ENCODE measurements around the gene HMGCS1. TPM values are rescaled to one million over a fixed set of nuclear protein-coding genes. Genes with fewer than 3 reads are reported as not detected.
"Not testable (repeated sequence)": the region's sequence is repeated elsewhere in the genome, so short reads cannot be mapped to it uniquely, and the experiment has no call there.

The HMGCS1 gene
- polyA plus RNA-seq, 6 donors from 2014 or later = 16.4 to 24.8 (median 19.7) TPM

DNA sequence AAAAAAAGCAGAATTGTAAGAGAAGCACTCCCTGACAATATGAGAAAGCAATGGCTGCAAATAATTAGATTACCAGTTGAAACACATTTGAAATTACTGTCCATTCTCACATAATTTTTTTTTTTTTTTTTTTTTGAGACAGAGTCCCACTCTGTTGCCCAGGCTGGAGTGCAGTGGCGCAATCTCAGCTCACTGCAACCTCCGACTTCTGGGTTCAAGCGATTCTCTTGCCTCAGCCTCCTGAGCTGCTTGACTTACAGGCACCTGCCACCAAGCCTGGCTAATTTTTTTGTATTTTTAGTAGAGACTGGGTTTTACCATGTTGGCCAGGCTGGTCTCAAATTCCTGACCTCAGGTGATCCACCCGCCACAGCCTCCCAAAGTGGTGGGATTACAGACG, 6.3 kb downstream of the HMGCS1 start:
- DNase-seq; ATAC-seq (ENCODE audit: low read depth in 2 of 2); H3K36me3 Mint-ChIP-seq; H3K27me3 Mint-ChIP-seq; H3K4me3 Mint-ChIP-seq; H3K9me3 Mint-ChIP-seq: not testable (repeated sequence)
- H3K27ac Mint-ChIP-seq = peak overlapping the region in 2 of 6 donors; percentile 75 to 83
- H3K4me1 Mint-ChIP-seq = peaks cover 27 to 66% (median 47%) of the 10 kb centered on the region in 3 donors

DNA sequence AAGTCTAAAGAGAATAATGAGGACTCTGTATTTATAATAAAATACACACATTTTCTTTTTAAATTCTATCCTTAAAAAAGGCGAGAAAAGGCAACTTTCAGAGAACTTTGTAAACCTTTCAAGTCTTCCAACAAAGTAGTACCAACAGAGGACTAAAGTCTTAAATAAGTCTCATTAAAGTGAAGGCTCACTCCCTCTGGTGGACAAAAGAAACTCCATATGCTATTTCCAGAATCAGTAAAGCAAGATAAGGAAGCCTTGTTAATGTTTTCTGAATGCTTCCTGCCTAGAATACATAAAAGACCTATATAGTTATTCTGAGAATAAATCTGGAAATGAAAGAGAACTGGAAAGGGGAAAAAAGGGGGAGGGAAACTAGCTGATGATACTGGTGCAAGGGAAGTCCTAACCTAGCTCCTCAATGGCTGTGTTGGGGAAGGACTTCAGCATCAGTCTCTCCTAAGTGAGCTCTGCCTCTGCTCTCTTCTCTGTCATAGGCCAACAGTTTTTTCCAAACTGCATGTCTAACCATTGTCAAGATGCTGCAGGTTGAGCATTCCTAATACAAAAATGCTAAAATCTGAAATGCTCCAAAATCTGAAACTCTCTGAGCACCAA, 7.2 kb downstream of the HMGCS1 start:
- Mint-ChIP-seq H3K27me3 (no peaks in the 10 kb centered on the region), H3K36me3 (peaks cover 0 to 2% of the 10 kb centered on the region in 2 donors), H3K4me3 (peak overlapping the region in 1 of 8 donors; percentile 14), H3K9me3 (no peaks in the 10 kb centered on the region), H3K27ac (peak overlapping the region in 4 of 6 donors; percentile 1 to 55 (median 16)), H3K4me1 (peaks cover 27 to 65% (median 49%) of the 10 kb centered on the region in 3 donors)
- DNase-seq (peak; percentile 41), ATAC-seq (ENCODE audit: low read depth in 2 of 2) (peak; percentile 70 to 79)

DNA sequence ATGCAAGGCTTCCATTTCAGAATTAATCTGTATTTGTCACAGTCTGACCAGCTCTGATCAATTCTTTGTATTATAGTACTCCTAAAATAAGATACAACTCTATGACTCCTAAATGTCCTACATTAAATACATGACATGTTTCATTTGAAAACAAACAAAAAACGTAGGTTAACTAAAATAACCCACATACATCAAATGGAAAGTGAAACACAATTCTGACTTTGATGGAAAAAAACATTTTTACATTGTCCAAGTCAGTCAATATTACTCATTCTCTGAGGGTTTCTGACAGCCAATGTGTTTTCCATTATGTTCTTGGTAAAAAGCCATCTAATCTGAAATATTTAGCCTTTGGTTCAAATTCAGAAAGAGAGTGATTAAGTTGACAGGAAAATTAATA, 8.7 kb downstream of the HMGCS1 start:
- Mint-ChIP-seq H3K27me3 (no peaks in the 10 kb centered on the region), H3K36me3 (peaks cover 0 to 5% of the 10 kb centered on the region in 2 donors), H3K9me3 (no peaks in the 10 kb centered on the region), H3K4me1 (peaks cover 29 to 61% (median 52%) of the 10 kb centered on the region in 3 donors), H3K4me3 (no peak overlapping the region), H3K27ac (peak overlapping the region in 2 of 6 donors; percentile 33 to 43)
- DNase-seq = no peak
- no peak for ATAC-seq (ENCODE audit: low read depth in 2 of 2)

DNA sequence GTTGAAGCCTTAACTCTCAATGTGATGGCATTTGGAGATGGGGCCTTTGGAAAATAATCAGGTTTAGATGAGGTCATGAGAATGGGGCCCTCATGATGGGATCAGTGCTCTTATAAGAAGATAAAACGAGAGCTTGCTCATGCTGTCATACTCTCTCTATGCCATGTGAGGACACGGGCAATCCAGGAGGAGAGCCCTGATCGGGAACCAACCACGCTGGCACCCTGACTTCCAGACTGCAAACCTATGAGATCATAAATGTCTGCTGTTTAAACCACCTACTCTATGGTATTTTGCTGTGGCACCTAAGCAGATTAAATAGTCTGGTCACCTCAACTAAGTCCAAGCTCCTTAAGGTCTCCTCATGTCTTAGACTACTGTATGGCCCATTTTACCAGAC, 10.0 kb downstream of the HMGCS1 start:
- DNase-seq (no peak), ATAC-seq (ENCODE audit: low read depth in 2 of 2) (no peak)
- H3K27ac Mint-ChIP-seq = peak overlapping the region in 3 of 6 donors; percentile 24 to 43 (median 37)
- peaks cover 27 to 52% (median 45%) of the 10 kb centered on the region in 3 donors for H3K4me1 Mint-ChIP-seq
- no peaks in the 10 kb centered on the region for H3K9me3 Mint-ChIP-seq
- H3K36me3 Mint-ChIP-seq = peaks cover 6 to 11% of the 10 kb centered on the region in 2 donors
- H3K4me3 Mint-ChIP-seq = no peak overlapping the region
- no peaks in the 10 kb centered on the region for H3K27me3 Mint-ChIP-seq

DNA sequence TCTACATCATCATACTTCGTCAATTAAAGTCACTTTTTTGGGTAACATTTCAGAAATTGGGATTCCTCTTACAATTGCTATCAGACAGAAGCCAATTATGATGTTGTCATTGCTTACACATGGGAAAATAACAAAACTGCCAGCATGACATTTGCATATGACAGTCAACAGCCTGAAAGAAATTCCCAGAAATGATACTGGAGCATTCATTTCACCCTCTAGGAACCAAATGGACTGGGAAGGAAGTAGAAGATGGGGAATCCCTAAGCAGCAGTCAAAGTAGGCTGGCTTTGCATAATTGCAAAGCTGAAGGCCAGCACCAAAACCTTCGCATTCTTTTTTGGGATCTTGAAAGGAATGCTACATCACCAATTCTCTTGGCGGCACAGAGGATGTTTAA, 10.7 kb downstream of the HMGCS1 start:
- Mint-ChIP-seq H3K4me1 (peaks cover 24 to 47% (median 41%) of the 10 kb centered on the region in 3 donors), H3K27me3 (no peaks in the 10 kb centered on the region), H3K9me3 (no peaks in the 10 kb centered on the region), H3K27ac (peak overlapping the region in 3 of 6 donors; percentile 2 to 36 (median 13)), H3K4me3 (no peak overlapping the region), H3K36me3 (peaks cover 11 to 15% of the 10 kb centered on the region in 2 donors)
- ATAC-seq (ENCODE audit: low read depth in 2 of 2) (no peak), DNase-seq (no peak)

DNA sequence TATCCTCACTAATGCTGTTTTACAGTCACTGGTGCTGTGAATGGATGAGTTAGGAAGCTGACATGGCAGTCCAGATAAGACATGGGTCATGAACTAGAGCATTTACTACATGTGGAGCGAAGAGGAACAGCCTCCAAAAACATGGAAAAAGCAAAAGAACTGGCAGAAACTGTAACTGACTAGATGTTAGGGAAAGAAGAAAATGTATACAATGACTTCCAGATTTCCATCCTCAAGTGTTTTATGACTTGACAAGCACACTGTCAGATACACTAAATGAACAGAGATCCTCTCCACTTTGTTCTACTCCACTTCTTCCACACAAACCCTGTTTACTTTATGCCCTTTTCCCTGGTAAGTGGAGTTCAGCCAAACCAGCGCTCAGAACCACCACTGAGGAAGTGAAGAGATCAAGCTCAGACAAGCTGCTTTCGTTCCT, 11.5 kb downstream of the HMGCS1 start:
- Mint-ChIP-seq H3K9me3 (no peaks in the 10 kb centered on the region), H3K4me3 (no peak overlapping the region), H3K36me3 (peaks cover 14 to 17% of the 10 kb centered on the region in 2 donors), H3K4me1 (peaks cover 24 to 41% (median 39%) of the 10 kb centered on the region in 3 donors), H3K27me3 (no peaks in the 10 kb centered on the region), H3K27ac (peak overlapping the region in 3 of 6 donors; percentile 13 to 54 (median 36))
- no peak for DNase-seq
- no peak for ATAC-seq (ENCODE audit: low read depth in 2 of 2)

DNA sequence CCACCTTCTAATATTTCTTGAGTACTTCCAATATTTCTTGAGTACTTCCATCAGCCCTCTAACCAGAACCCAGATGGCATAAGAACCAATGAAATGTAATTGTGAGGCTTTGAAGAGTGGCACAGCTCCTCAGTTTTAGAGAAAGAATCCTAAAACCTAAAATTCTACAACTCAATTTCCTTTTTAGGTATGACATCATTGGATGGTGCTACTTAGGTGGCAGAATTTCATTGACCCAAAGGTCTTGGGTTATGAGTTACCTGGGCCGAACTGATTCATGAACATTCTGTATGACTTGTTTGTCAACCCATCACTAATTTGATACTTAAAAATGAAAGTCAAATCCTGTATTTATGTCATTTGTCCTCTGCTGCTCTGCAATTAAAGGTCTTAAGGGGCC, 13.1 kb downstream of the HMGCS1 start:
- Mint-ChIP-seq H3K27ac (no peak overlapping the region), H3K27me3 (no peaks in the 10 kb centered on the region), H3K4me3 (no peak overlapping the region), H3K36me3 (peaks cover 18 to 21% of the 10 kb centered on the region in 2 donors), H3K9me3 (no peaks in the 10 kb centered on the region), H3K4me1 (peaks cover 20 to 34% (median 30%) of the 10 kb centered on the region in 3 donors)
- DNase-seq = no peak
- ATAC-seq (ENCODE audit: low read depth in 2 of 2) = no peak

DNA sequence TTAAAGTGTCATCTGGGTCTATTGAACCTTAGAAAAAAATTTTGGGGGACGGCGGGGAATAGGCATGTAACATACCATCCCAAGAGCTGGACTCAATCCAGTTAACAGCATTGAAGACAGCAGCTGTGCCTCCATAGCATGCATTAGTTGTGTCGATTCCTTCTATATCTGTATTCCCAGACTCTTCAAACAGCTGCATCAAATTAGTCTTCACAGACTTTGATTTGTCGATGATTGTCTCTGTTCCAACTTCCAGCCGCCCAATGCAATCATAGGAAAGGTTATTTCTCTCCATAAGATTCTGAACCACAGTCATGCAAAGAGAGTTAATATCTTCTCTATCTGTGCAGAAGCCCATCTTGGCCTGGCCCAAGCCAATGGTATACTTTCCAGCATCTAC, 14.8 kb downstream of the HMGCS1 start:
- Mint-ChIP-seq H3K27ac (no peak overlapping the region), H3K9me3 (no peaks in the 10 kb centered on the region), H3K27me3 (no peaks in the 10 kb centered on the region), H3K4me3 (no peak overlapping the region), H3K4me1 (peaks cover 18 to 27% (median 24%) of the 10 kb centered on the region in 3 donors), H3K36me3 (peaks cover 18 to 21% of the 10 kb centered on the region in 2 donors)
- ATAC-seq (ENCODE audit: low read depth in 2 of 2) (no peak), DNase-seq (no peak)

DNA sequence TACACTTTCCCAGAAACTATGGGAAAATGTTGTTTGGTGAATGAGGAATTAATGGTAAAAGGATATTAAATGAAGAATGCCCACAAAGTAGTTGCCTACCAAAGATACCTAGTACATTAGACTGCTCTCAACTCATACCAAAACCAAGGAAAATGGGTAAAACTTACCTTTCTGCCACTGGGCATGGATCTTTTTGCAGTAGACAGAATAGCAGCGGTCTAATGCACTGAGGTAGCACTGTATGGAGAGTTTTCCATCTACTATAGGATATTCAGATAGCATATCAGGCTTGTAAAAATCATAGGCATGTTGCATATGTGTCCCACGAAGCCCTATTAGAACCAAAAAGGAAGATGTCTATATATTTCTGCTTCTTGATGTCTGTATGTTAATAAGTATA, 16.4 kb downstream of the HMGCS1 start:
- Mint-ChIP-seq H3K4me3 (no peak overlapping the region), H3K9me3 (no peaks in the 10 kb centered on the region), H3K36me3 (peaks cover 18 to 25% of the 10 kb centered on the region in 2 donors), H3K27ac (peak overlapping the region in 1 of 6 donors; percentile 66), H3K27me3 (no peaks in the 10 kb centered on the region), H3K4me1 (peaks cover 10 to 14% (median 11%) of the 10 kb centered on the region in 3 donors)
- DNase-seq (no peak), ATAC-seq (ENCODE audit: low read depth in 2 of 2) (no peak)

DNA sequence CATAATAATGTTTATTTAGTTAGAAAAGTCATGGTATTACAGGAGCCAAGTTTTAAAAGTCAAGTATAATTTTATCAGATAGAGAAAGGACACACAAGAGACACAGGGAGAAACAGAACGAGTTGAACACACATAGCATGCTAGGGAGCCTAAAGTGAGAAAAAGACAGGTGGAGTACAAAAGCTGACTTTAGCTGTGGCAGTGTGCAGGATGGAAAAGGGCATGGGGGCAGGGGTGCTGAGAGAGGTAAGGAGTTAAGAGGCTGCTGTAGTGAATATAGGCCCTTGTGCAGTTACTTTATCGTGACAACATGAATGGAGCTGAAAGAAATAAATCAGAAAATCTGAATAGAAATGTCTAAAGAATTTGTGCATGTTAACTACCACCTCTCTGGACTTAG, 18.0 kb downstream of the HMGCS1 start:
- DNase-seq (no peak), ATAC-seq (ENCODE audit: low read depth in 2 of 2) (no peak)
- Mint-ChIP-seq H3K36me3 (peaks cover 18 to 24% of the 10 kb centered on the region in 2 donors), H3K9me3 (no peaks in the 10 kb centered on the region), H3K4me3 (peak overlapping the region in 1 of 8 donors; percentile 23), H3K4me1 (peaks cover 0 to 3% (median 0%) of the 10 kb centered on the region in 3 donors), H3K27ac (peak overlapping the region in 1 of 6 donors; percentile 33), H3K27me3 (no peaks in the 10 kb centered on the region)

DNA sequence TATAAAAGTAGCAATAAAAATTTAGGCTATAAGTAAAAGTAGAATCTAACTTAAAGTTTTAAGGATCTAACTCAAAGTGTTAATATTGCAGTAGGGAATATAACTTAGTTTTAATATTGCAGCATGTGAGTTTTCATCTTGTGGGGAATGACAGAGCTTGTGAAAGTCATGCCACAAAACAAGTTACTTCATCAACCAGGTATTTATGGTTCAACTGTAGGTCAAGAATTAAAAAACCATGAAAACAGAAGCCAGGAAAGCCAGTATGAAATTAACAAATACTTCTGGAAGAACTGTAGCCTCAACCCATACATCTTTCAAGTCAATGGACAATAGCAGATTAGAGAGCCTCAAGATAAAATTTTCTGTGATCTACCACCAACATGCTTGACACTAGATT, 19.0 kb downstream of the HMGCS1 start:
- Mint-ChIP-seq H3K27ac (peak overlapping the region in 1 of 6 donors; percentile 49), H3K4me3 (no peak overlapping the region), H3K36me3 (peaks cover 22 to 29% of the 10 kb centered on the region in 2 donors), H3K9me3 (no peaks in the 10 kb centered on the region), H3K4me1 (peaks cover 0 to 3% (median 0%) of the 10 kb centered on the region in 3 donors), H3K27me3 (no peaks in the 10 kb centered on the region)
- DNase-seq = no peak
- no peak for ATAC-seq (ENCODE audit: low read depth in 2 of 2)

DNA sequence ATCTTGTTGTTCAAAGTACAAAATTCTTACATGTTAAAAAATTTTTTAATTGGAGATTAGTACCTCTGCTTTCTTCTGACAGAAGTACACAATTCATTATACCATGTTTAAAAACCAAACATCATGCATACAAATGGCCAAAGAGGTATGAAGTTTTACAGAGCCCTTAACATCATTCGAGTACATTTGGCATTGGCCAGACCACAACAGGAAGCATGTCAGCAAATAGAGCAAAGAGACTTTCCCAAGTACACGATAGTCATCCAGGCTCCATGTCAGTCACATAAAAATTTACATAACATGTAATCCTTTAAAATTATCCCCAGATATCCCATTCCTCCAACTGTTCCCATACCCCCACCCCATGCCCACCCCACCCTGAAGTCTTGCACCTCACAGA, 22.5 kb downstream of the HMGCS1 start:
- Mint-ChIP-seq H3K4me3 (no peak overlapping the region), H3K9me3 (no peaks in the 10 kb centered on the region)

DNA sequence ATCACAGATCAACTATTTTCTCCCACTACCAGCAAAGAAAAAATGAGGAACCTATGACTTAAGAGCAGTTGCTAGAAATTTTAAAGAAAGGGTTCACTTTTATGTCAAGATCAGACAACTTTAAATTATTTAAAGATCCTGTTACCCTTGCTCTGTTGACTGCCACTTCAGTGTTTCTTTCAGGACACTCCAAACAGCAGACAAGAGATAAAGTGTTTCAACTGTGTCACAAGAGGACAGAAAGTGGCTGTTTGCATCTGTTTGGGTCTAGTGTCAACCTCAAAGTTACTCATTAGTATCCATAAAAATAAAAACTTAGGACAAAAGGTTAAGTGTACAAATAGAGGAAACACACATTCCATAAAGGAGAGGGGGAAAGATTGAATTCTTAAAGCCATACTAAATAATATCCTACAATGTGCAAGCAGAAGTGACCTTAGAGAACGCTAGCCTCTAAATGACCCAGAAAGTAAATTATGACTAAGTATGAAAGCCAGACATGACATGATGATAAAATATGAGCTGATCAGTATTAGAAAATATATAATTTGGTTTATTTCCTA, 24.9 kb downstream of the HMGCS1 start:
- ATAC-seq (ENCODE audit: low read depth in 2 of 2) = no peak
- Mint-ChIP-seq H3K27ac (no peak overlapping the region), H3K9me3 (peaks cover 0 to 1% (median 0%) of the 10 kb centered on the region in 7 donors), H3K36me3 (peaks cover 20 to 32% of the 10 kb centered on the region in 2 donors), H3K4me3 (no peak overlapping the region), H3K27me3 (no peaks in the 10 kb centered on the region), H3K4me1 (peaks cover 0 to 3% (median 0%) of the 10 kb centered on the region in 3 donors)
- no peak for DNase-seq

More for the DNA sequence above, 22.5 kb downstream of the HMGCS1 start:
- no peak for DNase-seq
- Mint-ChIP-seq H3K27me3 (no peaks in the 10 kb centered on the region), H3K36me3 (peaks cover 20 to 32% of the 10 kb centered on the region in 2 donors), H3K27ac (no peak overlapping the region), H3K4me1 (peaks cover 0 to 3% (median 0%) of the 10 kb centered on the region in 3 donors)
- ATAC-seq (ENCODE audit: low read depth in 2 of 2) = no peak

DNA sequence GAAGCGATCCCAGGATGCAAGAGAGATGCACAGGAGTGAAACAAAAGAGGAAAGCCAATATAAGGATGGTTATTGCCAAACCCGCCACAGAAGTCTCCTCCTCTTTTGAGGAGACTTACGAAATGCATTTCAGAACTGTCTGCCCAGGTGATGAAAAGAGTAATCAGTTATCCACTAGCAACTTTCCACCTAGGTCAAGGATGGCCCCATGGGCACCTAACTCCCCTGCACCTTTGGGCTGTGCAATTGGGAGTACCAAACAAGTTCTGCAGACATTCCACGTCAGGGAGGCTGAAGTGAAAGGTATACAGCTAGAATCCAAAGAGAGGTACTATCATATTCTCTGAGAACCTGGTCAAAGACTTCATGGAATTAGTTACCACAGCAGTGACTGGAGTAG, 25.7 kb downstream of the HMGCS1 start:
- Mint-ChIP-seq H3K9me3 (peaks cover 0 to 1% (median 0%) of the 10 kb centered on the region in 7 donors), H3K36me3 (peaks cover 20 to 32% of the 10 kb centered on the region in 2 donors), H3K4me1 (peaks cover 0 to 3% (median 0%) of the 10 kb centered on the region in 3 donors), H3K4me3 (no peak overlapping the region), H3K27ac (peak overlapping the region in 1 of 6 donors; percentile 86), H3K27me3 (no peaks in the 10 kb centered on the region)
- ATAC-seq (ENCODE audit: low read depth in 2 of 2) (no peak), DNase-seq (no peak)

Data from naive B cell (primary cell).